HuH-7.5 (cell line): ENCODE results near the gene ETFDH.
"Not testable (repeated sequence)": the region's sequence is repeated elsewhere in the genome, so short reads cannot be mapped to it uniquely, and the experiment has no call there.

Experiments used
- DNase-seq: peaks from one replicate; pipeline ENCODE4 v3.0.0; 2011; ENCODE audit warnings: low spot score

ETFDH gene

DNA sequence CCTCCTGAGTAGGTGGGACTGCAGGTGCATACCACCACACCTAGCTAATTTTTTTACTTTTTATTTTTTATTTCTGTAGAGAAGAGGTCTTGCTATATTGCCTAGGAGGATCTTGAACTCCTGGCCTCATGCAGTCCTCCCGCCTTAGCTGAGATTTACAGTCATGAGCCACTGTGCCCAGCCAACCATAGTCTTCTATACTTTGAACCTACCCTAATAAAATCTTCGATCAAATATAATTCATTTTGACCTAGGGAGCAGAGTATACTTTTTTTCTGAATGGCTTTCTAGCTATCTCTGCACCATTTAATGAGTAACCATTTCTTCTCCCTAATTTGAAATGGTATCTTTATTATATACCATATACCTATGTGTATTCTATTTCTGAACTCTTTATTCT, 6.7 kb downstream of the ETFDH start:
- DNase-seq: no peak

DNA sequence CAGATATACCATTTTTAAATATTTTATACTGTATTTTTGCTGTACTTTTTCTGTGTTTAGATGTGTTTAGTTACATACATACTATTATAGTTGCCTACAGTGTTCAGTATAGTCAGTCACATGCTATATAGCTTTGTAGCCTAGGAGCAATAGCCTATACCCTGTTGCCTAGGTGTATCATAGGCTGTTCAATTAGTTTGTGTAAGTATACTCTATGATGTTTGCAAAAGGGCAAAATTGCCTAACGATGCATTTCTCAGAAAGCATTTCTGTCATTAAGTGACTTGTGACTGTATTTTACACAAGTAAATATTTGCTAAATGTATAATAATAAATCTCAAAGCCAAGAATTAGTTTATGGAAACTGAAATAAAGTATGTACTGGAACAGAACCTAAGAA, 9.5 kb downstream of the ETFDH start:
- DNase-seq: no peak

DNA sequence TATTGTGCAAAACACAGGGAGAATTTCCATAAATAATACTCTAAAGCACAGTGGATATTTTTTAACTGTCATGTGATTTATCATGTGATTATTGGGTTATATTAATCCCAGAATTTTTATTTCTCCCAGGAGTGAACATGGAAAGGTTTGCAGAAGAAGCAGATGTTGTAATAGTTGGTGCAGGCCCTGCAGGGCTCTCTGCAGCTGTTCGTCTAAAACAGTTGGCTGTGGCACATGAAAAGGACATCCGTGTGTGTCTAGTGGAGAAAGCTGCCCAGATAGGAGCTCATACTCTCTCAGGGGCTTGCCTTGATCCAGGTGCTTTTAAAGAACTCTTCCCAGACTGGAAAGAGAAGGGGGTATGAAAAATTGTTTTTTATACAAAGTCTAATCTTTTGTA, 10.0 kb downstream of the ETFDH start:
- no peak for DNase-seq

DNA sequence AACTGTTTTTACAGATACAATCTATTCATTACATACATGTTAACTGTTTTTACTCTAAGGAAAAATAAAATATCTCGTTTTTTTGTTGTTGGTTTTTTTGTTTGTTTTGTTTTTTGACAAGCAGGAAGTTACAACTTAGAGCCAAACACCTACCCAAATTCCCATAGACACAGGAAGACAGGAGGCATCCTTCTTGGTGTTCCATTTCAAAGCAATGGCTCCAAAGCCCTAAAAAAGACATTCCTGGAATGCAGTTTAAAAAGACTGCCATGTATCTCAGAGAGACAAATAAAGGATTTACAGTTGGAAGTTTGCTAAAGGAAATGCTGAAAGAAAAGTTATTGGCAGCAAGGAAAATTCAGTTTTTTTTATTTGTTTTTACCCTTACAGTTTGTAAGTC, 16.7 kb downstream of the ETFDH start:
- no peak for DNase-seq

DNA sequence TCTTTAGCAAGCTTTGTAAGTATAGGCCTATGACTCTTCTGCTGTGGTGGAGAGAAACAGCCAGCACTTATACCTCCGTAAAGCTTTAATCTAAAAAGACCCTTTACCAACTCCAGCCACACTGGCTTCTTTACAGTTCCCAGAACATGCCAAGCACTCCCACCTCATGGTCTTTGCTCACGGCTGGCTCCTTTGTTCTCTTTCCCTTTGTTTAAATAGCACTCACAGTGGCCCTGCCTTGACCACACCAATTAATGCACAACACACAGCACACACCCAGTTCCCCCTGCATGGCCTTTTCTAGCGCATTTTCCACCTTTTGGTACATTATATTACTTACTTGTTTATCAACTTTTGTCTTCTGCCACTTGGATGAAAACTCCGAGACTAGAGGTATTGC, 32.2 kb downstream of the ETFDH start:
- DNase-seq: no peak

DNA sequence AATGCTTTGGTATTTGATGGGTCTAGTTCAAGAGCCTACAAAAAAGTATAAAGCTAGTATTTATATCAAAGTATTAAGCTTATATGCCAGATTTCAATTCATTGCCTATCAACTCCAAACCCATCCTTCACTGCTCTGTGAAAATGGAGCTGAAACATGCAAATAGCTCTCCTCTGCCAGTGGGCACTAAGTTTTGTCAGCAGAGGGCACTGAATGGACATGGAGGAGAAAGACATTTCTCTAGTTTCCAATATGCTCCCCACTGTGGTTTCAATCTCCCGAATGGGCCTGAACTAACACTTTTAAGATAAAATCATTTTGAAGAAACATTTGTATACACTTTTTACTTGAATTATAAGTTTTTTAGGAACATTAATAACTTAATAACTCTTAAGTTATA, 38.7 kb downstream of the ETFDH start:
- DNase-seq: no peak

DNA sequence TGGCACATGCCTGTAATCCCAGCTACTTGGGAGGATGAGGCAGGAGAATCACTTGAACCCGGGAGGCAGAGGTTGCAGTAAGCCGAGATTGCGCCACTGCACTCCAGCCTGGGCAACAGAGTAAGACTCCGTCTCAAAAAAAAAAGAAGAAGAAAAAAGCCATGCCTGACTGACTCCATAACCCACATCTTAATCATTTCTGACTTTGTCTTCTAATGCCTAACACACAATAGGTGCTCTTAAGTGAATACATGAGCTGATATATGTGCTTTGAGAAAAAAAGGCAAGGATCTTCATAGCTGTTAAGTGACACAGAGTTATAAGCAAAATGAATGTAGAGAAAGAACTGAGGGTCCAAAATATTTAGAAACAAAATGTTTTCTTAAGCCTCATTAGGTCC, 40.5 kb downstream of the ETFDH start:
- not testable (repeated sequence) for DNase-seq

DNA sequence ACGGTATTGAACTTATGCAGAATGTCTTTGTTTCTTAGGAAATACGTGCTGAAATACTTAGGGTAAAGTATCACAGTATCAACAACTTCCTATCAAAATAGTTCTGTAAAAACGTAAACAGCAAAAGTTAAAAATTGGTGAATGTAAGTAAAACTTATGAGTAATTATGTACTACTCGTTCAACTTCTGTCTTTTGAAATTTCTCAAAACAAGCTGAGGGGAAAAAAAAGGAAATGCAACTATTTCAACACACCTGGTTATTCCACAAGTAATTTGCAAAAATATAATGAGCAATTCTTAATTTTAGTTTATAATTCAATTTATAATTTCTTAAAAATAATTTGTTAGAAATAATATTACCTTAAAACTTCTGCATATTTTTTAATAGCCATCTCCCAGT, 42.8 kb downstream of the ETFDH start:
- DNase-seq: no peak

DNA sequence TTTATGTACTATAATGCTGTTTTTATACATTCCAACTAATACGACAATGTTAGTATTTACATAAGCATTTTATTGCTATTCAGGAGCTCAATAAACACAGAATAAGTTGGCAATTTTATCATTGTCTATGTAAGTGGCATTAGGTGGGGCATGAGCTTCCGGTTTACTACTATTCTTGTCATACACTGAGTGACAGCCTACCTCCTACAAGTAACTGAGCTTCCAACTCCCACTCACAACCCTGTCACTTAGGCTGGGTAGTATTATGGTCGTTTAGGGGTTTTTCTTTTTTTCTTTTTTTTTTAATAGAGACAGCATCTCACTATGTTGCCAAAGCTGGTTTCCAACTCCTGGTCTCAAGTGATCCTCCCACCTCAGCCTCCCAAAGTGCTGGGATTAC, 43.7 kb downstream of the ETFDH start:
- DNase-seq: no peak

DNA sequence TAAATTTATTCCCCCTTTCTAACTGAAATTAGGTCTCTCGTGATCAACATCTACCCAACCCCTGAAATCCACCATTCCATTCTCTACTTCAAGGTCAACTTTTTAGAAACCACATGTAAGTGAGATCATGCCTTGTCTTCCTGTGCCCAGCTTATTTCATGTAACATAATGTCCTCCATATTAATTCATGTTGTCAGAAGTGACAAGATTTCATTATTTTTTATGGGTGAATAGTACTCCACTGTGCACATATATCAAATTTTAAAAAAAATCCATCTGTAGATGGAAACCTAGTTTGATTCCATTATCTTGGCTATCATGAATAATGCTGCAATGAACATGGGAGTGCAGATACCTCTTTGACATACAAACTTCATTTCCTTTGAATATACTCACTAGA, 49.6 kb downstream of the ETFDH start:
- DNase-seq: no peak

DNA sequence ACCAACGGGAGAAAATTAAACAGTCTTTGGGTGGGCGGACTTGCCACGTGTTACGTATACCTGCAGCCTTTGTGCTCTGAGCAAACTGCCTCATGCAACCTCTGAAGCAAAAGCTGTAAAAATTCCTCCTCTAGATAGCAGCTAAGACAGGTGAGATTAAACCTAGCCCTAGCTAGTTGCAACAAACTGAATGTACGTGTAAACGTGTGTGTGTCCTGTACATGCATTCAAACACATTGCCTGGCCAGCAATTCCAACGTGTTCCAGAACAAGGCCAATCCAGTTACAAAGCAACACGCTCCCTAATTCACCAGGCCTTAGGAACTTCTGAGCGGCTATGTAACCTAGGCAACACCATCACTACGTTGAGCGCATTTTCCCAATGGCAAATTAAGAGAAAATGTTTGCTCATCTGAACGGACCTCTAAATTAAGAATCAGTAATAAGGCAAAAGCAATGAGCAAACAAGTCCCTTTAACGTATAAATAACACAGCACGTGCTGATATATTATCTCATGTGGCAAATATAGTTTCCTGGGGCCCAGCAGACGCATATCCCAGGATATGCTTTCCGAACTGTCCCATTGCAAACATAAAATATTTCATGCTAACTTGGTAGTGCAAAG, 50.3 kb downstream of the ETFDH start:
- DNase-seq: no peak

DNA sequence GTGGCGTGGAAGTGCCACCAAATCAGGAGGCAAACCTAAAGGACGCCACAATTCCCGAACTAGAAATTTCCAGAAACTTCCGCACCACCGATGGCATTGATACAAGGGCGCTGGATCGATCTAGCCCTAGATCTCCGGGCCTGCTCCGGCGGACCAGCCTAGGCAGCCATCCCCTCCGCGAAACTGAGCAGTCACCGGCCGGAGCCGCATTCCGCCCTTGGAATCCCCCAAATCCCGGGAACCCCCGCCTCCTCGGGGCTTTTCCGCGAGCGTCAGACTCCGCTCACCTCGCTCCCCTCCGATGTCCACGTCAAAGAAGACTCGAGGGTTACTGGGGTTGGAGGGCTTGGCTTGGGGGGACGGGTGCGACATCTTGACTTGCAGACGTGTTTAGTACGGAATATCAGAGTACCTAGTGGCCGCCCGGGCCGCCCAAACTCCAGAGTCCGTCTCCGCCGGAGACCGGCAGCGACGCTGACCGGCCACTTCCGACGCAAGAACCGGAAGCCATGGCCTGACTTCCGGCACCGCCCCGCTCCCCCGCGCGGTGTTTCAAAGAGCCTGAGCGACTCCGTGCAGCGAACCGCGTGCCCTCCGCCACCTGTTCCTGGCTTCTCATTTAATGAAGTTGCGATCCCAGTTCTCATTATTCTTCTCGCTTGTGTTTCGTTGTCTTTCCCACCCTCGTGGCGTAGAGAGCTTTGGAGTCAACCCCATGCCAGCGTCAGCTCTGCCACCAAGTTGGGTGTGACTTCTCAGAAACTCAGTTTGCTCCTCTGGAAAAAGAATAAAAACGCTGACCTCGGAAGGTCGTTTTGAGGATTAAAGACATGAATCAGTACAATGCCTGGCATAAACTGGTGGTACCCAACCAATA, 51.1 kb downstream of the ETFDH start, which contains the start of gene PPID:
Gene PPID (minus strand): TSS at position 480 of the 877 bp plus-strand sequence. CDS start 108 bp downstream, at position 372.
- peak; percentile 60 for DNase-seq

DNA sequence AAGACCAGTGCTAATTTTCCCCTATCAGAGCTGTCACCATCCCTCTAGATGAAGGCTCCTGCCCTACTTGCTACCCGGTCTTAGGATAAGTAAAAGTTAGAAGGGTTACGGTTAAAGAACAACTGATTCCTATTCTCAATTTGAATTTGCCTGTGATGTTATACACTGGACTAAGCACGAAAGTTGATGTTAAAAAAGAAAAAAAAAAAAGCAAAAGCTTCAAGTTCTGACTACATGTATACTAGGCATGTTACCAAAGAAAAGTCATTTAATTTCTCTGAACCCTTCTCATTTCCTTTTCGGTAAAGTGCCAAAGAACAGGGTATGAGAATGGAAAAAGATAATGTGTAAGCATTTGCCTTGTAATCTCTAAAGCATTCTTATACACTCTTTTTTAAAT, 52.5 kb downstream of the ETFDH start:
- no peak for DNase-seq

DNA sequence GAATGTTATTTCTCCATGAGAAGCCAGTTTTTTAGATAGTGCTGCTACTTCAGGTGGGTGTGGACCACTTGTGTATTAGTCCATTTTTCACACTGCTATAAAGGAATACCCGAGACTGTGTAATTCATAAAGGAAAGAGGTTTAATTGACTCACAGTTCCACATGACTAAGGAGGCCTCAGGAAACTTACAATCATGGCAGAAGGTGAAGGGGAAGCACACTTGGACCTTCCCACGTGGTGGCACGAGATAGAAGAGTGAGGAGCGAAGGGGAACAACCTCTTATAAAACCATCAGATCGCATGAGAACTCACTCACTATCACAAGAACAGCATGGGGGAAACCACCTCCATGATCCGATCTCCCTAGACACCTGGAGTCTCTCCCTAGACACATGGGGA, 54.5 kb downstream of the ETFDH start:
- no peak for DNase-seq

DNA sequence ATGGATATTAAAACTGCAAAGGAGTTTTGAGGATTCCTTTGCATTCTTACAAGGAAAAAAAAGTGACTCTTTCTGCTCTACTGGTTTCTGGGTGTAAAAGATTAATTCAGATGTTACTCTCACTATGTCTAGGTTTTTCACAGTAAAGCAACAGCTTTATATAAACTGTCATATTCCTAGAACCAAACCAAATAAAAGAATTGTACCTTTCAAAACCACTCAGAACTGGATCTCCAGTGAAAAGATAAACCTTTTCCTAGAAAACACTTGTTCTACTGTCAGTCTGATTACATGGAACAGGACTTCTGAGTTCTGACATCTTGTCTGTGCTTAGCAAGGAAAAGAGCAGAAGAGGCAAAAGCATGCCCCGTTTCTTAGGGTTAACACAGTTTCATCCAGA, 56.1 kb downstream of the ETFDH start:
- no peak for DNase-seq

DNA sequence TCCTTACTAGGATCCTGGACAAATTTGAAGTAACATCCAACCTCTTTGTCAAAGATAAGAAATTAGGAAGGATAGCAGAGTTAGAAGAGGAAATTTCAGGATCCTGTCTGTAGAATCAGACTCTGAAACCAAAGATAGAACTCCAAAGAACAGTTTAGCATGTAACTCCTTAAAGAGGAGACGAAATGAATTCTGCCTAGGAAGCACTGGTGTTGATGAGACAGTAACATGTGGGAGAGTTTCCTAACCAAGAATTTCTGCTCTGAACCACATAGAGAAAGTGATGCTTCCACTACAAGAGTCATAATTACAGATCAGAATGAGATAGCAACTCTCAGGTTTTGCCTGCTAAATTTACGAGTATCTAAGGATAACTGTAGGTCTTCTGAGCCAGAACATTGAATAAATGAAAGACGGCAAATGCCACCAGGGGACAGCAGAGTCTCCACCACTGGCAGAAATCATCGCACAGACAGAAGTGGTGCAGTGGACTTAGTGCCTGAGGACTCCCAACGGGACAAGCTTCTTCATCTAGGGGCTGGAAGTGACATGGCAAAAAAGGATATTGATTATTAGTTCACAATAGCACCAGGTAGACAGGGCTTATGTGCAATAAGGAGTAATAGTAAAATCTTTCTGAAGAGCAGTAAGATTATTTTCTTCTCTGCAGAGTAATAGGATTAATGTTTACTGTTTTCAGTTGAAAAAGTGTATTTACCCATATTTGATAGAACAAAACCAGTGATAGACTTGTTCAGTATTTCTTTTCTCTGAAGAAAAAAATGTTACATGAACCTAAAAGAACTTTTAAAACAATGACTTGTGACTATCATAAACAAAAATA, 57.8 kb downstream of the ETFDH start:
- DNase-seq: peak; percentile 47

DNA sequence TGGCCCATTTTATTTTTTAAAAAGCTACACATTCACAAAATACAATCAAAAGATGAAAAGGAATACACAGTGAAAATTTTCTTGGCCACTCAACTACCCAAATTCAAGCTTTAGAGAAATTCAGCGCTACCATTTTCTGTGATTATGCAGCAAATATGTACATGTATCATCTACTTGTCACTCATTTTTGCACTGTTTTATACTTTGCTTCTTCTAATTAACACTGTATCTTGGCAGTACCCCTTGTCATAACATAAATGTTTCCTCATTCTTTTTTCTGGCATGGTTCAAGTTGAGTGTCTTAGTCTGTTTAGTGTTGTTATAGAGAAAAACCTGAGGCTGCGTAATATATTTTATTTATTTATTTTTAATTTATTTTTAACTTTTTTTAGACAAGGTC, 66.8 kb downstream of the ETFDH start:
- DNase-seq: no peak

DNA sequence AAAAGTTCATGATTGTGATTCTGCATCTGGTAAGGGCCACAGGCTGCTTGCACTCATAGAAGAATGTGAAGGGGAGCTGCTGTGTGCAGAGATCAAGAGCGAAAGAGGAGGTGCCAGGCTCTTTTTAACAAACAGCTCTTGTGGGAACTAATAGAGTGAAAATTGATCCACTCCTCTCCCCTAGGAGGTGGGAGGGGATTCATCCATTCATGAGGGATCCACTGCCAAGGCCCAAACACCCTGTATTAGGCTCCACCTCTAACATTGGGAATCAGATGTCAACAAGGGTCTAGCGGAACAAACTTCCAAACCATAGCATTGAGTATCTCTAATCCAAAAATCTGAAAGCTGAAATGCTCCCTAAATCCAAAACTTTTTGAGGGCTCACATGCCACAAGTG, 67.5 kb downstream of the ETFDH start:
- DNase-seq: no peak

DNA sequence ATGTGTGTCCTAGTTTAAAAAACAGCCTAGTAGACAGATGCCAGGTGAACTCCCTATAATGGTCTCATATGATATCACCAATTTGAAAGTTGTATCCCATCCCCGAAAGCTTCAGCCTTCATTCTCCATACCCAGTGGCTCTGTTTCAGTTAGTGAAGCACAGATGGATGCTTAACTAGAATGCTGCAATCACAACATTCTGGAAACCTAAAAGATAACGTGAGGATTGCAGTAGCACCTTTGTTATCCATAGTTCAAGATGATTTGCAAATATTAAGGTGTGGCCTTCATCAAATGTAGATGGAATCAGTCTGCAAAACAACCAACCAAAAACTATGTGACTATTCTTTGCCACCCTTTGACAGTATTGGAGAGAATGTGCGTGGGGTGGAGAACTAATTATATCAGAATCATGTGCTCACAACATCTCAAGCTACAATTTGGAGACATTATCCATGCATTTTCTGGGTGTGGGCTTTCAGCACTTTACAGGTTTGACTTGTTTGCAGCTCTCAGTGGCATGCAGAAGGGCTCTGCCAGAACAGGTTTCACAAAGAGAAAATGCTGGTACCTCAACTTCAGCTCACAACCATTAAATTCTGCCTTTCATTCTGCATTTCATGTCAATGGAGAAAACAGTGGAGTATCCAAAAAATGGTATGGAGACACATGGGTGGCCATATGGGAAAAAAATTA, 69.4 kb downstream of the ETFDH start:
- no peak for DNase-seq

DNA sequence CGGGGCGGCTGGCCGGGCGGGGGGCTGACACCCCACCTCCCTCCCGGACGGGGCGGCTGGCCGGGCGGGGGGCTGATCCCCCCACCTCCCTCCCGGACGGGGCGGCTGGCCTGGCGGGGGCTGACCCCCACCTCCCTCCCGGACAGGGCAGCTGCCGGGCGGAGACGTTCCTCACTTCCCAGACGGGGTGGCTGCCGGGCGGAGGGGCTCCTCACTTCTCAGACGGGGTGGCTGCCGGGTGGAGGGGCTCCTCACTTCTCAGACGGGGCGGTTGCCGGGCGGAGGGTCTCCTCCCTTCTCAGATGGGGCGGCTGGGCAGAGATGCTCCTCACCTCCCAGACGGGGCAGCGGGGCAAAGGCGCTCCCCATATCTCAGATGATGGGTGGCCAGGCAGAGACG, 74.4 kb downstream of the ETFDH start:
- DNase-seq: not testable (repeated sequence)

DNA sequence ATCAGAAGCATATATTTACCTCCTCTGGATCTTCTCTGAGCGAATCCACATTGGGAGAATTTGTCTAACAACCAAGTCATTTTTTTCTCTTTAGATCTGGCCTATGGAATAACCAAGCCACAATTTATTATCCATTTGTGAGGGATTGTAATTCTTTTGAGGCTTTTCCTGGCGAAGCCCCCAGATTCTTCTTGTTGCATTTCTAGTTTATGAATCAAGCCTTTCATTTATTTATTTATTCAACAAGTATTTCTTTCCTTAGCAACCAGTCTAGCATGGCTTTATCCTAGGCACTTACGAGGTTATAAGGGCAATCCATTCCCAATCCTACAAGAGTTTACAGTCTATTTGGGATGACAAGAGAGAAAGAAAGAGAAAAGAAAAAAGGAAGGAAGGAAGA, 78.3 kb downstream of the ETFDH start:
- DNase-seq: no peak
